ENCODE results near the gene TATDN2. TPM values are rescaled to one million over a fixed set of nuclear protein-coding genes. Genes with fewer than 3 reads are reported as not detected.
A peak's percentile ranks its signal among the peaks of the same experiment; 100 is the strongest.

The TATDN2 gene
- total RNA-seq, 4 donors from 2014 or later, result 22.7 to 59.7 (median 28.2) TPM

DNA sequence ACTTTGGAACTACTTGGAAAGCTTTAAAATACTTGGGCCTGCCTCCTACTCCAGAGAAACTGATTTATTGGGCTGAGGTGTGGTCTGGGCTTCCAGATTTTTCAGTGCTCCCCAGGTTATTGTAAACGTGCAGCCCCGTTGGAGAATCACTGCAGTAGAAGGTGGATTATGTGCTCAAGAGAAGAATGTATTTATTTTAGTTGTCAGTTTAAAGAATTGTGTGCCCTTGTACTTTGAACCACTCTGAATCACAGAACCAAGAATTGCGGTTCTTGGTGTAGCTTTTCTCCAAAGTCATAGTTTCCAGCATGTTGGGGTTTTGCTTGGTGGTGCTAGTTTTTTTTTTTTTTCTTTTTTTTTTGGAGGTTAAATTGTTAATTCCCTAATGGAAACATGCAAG is 1.6 kb downstream of the TATDN2 start:
- intact Hi-C loops (cut with DNase I; ENCODE audit: low total_unique reads), result no loop called here
- H3K9me3 ChIP-seq, result no peaks in the 10 kb centered on the region

DNA sequence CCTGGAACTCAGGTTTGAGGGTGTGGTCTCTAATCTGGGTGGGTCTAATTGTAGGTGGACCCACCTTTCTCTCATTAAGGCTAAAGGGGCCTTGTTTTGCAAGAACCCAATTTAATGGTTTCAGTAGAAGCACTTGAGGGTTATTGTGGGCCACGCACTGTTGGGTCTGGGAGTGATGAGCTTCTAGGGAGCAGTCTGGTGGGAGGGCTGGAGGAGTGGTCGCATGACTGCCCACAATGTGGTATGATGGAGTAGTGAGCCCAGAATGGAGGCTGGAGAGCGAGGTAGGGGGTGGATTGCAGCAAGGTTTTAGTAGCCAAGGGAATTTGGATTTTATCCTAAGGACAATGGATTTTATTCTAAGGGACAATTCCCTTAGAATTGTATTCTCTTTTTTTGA is 2.7 kb downstream of the TATDN2 start:
- DNase-seq, result no peak
- TF ChIP-seq, protein P1, sequence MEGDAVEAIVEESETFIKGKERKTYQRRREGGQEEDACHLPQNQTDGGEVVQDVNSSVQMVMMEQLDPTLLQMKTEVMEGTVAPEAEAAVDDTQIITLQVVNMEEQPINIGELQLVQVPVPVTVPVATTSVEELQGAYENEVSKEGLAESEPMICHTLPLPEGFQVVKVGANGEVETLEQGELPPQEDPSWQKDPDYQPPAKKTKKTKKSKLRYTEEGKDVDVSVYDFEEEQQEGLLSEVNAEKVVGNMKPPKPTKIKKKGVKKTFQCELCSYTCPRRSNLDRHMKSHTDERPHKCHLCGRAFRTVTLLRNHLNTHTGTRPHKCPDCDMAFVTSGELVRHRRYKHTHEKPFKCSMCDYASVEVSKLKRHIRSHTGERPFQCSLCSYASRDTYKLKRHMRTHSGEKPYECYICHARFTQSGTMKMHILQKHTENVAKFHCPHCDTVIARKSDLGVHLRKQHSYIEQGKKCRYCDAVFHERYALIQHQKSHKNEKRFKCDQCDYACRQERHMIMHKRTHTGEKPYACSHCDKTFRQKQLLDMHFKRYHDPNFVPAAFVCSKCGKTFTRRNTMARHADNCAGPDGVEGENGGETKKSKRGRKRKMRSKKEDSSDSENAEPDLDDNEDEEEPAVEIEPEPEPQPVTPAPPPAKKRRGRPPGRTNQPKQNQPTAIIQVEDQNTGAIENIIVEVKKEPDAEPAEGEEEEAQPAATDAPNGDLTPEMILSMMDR (IDR thresholded peaks at IDR 0.05), result no peak
- TF ChIP-seq POLR2A (IDR thresholded peaks at IDR 0.05) (no peak), POLR2AphosphoS5 (IDR thresholded peaks at IDR 0.05) (no peak), EP300 (IDR thresholded peaks at IDR 0.05; ENCODE audit: low read depth) (no peak)
- in situ Hi-C loops (cut with MboI; ENCODE audit: low pct_ligation_motif_present in 1 of 4, low pct_unique_long_range_greater_than_20kb in 1 of 4, low sequenced_read_pairs in 3 of 4), result no loop called here
- Histone ChIP-seq H3K4me3 (no peak overlapping the region), H3K4me1 (peaks cover 18 to 40% (median 23%) of the 10 kb centered on the region in 4 donors), H3K27ac (no peak overlapping the region), H3K9me3 (no peaks in the 10 kb centered on the region), H3K36me3 (peaks cover 0 to 9% (median 0%) of the 10 kb centered on the region in 4 donors), H3K27me3 (no peaks in the 10 kb centered on the region)
- intact Hi-C loops (cut with DNase I; ENCODE audit: low total_unique reads), result no loop called here
- 90% methylated on average over 3 of the region's 3 CpGs; no CpG with 5 or more reads in 1 of the 2 donors for WGBS, 2 donors (ENCODE audit: low coverage in 1 of 2)

More for the DNA sequence above, 1.6 kb downstream of the TATDN2 start:
- WGBS, 2 donors (ENCODE audit: low coverage in 1 of 2), result 14 to 33% methylated on average over 1 to 3 of the region's 3 CpGs
- Histone ChIP-seq H3K27me3 (no peaks in the 10 kb centered on the region), H3K4me1 (peaks cover 18 to 35% (median 23%) of the 10 kb centered on the region in 4 donors), H3K27ac (peak overlapping the region; percentile 91 to 94 (median 92)), H3K36me3 (peaks cover 0 to 7% (median 0%) of the 10 kb centered on the region in 4 donors), H3K4me3 (peak overlapping the region in 3 of 4 donors; percentile 75 to 95 (median 86))
- in situ Hi-C loops (cut with MboI; ENCODE audit: low pct_ligation_motif_present in 1 of 4, low pct_unique_long_range_greater_than_20kb in 1 of 4, low sequenced_read_pairs in 3 of 4), result loop anchor here in 2 of 4 donors (25.0 kb wide), 1 partner anchor 263 kb away; the partner anchor contains the start of gene EMC3 (in 2 of the 2)
- TF ChIP-seq POLR2A (IDR thresholded peaks at IDR 0.05), result no peak
- TF ChIP-seq, protein P1 (IDR thresholded peaks at IDR 0.05), result no peak
- no peak for TF ChIP-seq POLR2AphosphoS5 (IDR thresholded peaks at IDR 0.05)
- TF ChIP-seq EP300 (IDR thresholded peaks at IDR 0.05; ENCODE audit: low read depth), result no peak
- no peak for DNase-seq

DNA sequence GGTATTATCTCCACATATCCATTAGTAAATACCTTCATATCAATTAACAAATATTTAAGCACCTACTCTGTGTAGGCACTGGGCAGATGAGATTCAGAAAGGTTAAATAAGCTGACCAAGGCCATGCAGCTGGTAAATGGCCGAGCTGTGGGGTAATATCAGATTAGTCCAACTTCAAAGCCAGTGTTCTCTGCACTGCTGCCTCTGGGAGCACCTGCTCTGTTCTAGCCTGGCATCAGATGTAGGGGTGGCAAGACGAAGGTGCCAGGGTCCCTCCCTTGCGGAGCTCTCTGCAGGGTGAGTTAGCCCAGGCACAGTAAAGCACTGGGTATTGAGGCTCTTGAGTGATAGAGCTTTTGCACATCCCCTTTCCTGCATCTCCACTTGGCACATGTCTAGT is 5.5 kb downstream of the TATDN2 start:
- in situ Hi-C loops (cut with MboI; ENCODE audit: low pct_ligation_motif_present in 1 of 4, low pct_unique_long_range_greater_than_20kb in 1 of 4, low sequenced_read_pairs in 3 of 4) (no loop called here), intact Hi-C loops (cut with DNase I; ENCODE audit: low total_unique reads) (no loop called here)
- no peak for DNase-seq
- no peaks in the 10 kb centered on the region for H3K27me3 ChIP-seq
- H3K4me3 ChIP-seq, result no peak overlapping the region
- 94% methylated on average over 3 of the region's 3 CpGs; no CpG with 5 or more reads in 1 of the 2 donors for WGBS, 2 donors (ENCODE audit: low coverage in 1 of 2)
- no peaks in the 10 kb centered on the region for H3K9me3 ChIP-seq
- no peak overlapping the region for H3K27ac ChIP-seq
- peaks cover 18 to 33% (median 20%) of the 10 kb centered on the region in 4 donors for H3K4me1 ChIP-seq
- TF ChIP-seq, protein P1 (IDR thresholded peaks at IDR 0.05), result no peak
- TF ChIP-seq EP300 (IDR thresholded peaks at IDR 0.05; ENCODE audit: low read depth) (no peak), POLR2A (IDR thresholded peaks at IDR 0.05) (no peak), POLR2AphosphoS5 (IDR thresholded peaks at IDR 0.05) (no peak)
- H3K36me3 ChIP-seq, result peaks cover 0 to 12% (median 0%) of the 10 kb centered on the region in 4 donors

DNA sequence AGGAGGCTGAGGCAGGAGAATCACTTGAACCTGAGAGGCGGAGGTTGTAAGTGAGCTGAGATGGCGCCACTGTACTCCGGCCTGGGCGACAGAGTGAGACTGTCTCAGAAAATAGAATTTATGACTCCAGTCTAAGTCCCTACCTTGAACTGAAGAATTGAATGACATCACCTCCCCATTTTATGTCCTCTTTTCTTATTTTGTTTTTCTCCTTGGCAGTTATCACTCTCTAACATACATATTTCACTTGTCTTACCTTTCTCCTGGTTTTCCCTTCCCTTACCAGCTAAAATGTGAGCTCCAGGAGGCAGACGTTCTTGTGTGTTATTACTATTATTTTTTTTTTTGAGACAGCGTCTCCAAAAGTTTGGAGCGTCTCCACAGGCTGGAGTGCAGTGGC is 7.6 kb downstream of the TATDN2 start:
- Histone ChIP-seq H3K36me3 (peaks cover 0 to 22% (median 3%) of the 10 kb centered on the region in 4 donors), H3K9me3 (no peaks in the 10 kb centered on the region), H3K4me1 (peaks cover 2 to 16% (median 5%) of the 10 kb centered on the region in 4 donors), H3K27ac (no peak overlapping the region), H3K4me3 (no peak overlapping the region), H3K27me3 (no peaks in the 10 kb centered on the region)
- no peak for TF ChIP-seq POLR2A (IDR thresholded peaks at IDR 0.05)
- no peak for TF ChIP-seq POLR2AphosphoS5 (IDR thresholded peaks at IDR 0.05)
- TF ChIP-seq, protein P1 (IDR thresholded peaks at IDR 0.05), result no peak
- no peak for TF ChIP-seq EP300 (IDR thresholded peaks at IDR 0.05; ENCODE audit: low read depth)
- in situ Hi-C loops (cut with MboI; ENCODE audit: low pct_ligation_motif_present in 1 of 4, low pct_unique_long_range_greater_than_20kb in 1 of 4, low sequenced_read_pairs in 3 of 4), result no loop called here
- 86 to 87% methylated on average over 7 of the region's 7 CpGs for WGBS, 2 donors (ENCODE audit: low coverage in 1 of 2)
- intact Hi-C loops (cut with DNase I; ENCODE audit: low total_unique reads), result no loop called here
- DNase-seq, result no peak

Measured in transverse colon (tissue), 4 donors.